Effector memory CD4-positive, alpha-beta T cell (primary cell): ENCODE data around the gene C12orf60.
"Not testable (repeated sequence)": the region's sequence is repeated elsewhere in the genome, so short reads cannot be mapped to it uniquely, and the experiment has no call there.

Source experiments
- DNase-seq, 3 donors: peaks; one replicate each; pipeline ENCODE4 v3.0.0-alpha.2; 2020
- H3K27ac ChIP-seq: 2 replicates; pipeline ENCODE4 v1.7.0; 2013; ENCODE audit warnings: mild to moderate bottlenecking, low read length, moderate library complexity; ENCODE audit not compliant: insufficient read depth, poor library complexity, severe bottlenecking
- H3K27me3 ChIP-seq: replicated peaks from 2 replicates; pipeline ENCODE4 v1.7.0; 2013; ENCODE audit warnings: mild to moderate bottlenecking, low read length; ENCODE audit not compliant: insufficient read depth, control insufficient read depth, poor library complexity, severe bottlenecking
- H3K36me3 ChIP-seq: 2 replicates; pipeline ENCODE4 v1.7.0; 2013; ENCODE audit warnings: mild to moderate bottlenecking, low read length, moderate library complexity; ENCODE audit not compliant: control insufficient read depth, insufficient read depth
- H3K4me1 ChIP-seq: 2 replicates; pipeline ENCODE4 v1.7.0; 2013; ENCODE audit warnings: low read length, mild to moderate bottlenecking; ENCODE audit not compliant: control insufficient read depth, insufficient read depth, poor library complexity, severe bottlenecking
- H3K4me3 ChIP-seq: 2 replicates; pipeline ENCODE4 v1.7.0; 2013; ENCODE audit warnings: low read length, low read depth, mild to moderate bottlenecking; ENCODE audit not compliant: insufficient read depth, poor library complexity, severe bottlenecking
- H3K9me3 ChIP-seq: 2 replicates; pipeline ENCODE4 v1.7.0; 2013; ENCODE audit warnings: mild to moderate bottlenecking, low read length, moderate library complexity; ENCODE audit not compliant: control insufficient read depth
- total RNA-seq, 3 donors: gene quantifications; one replicate each; lab custom pipeline; 2026; lab: John Stamatoyannopoulos, UW

Gene C12orf60
- total RNA-seq = 0 to 0.78 (median 0) reads per million in 3 donors

- peak within 1 kb of the TSS; percentile 86 for H3K4me3 ChIP-seq
- DNase-seq = peak; percentile 80 to 85 (median 85)
- H3K27ac ChIP-seq = peak within 1 kb of the TSS; percentile 89
These were observed at the start of gene C12orf60, which contains the start of gene WBP11 for GRCh38 chr12:14803011-14803829. C12orf60 (plus strand) TSS chr12:14803670; CDS start chr12:14822936, 19,266 bp downstream. WBP11 (minus strand) TSS chr12:14803478; CDS start chr12:14801383, 2,095 bp downstream.

GRCh38 chr12:14756334-14757143, 46.9 kb upstream of the C12orf60 start:
- Histone ChIP-seq H3K36me3 (peaks cover 4% of the 10 kb centered on the region), H3K9me3 (no peaks in the 10 kb centered on the region), H3K27ac (no peak overlapping the region), H3K4me1 (no peaks in the 10 kb centered on the region), H3K27me3 (no peaks in the 10 kb centered on the region), H3K4me3 (no peak overlapping the region)
- no peak for DNase-seq

More at GRCh38 chr12:14803011-14803829, at the start of gene C12orf60, which contains the start of gene WBP11:
- no peaks in the 10 kb centered on the region for H3K9me3 ChIP-seq
- H3K4me1 ChIP-seq = peaks cover 8% of the 10 kb centered on the region
- H3K36me3 ChIP-seq = peaks cover 15% of the 10 kb centered on the region
- no peaks in the 10 kb centered on the region for H3K27me3 ChIP-seq

- H3K4me1 ChIP-seq, DNase-seq, H3K4me3 ChIP-seq, H3K9me3 ChIP-seq, H3K27me3 ChIP-seq, H3K36me3 ChIP-seq, H3K27ac ChIP-seq: not testable (repeated sequence)
These were observed 43.7 kb upstream of the C12orf60 start for GRCh38 chr12:14759711-14760280.

- no peak for DNase-seq
- H3K36me3 ChIP-seq = peaks cover 15% of the 10 kb centered on the region
- H3K4me3 ChIP-seq = no peak overlapping the region
- peaks cover 3% of the 10 kb centered on the region for H3K4me1 ChIP-seq
- no peak overlapping the region for H3K27ac ChIP-seq
- H3K27me3 ChIP-seq = no peaks in the 10 kb centered on the region
- H3K9me3 ChIP-seq = peaks cover 5% of the 10 kb centered on the region
These were observed 38.1 kb upstream of the C12orf60 start for GRCh38 chr12:14765398-14765797.

GRCh38 chr12:14766020-14766419, 37.5 kb upstream of the C12orf60 start:
- peaks cover 15% of the 10 kb centered on the region for H3K36me3 ChIP-seq
- H3K4me1 ChIP-seq, H3K9me3 ChIP-seq, H3K4me3 ChIP-seq, DNase-seq, H3K27ac ChIP-seq, H3K27me3 ChIP-seq: not testable (repeated sequence)

- Histone ChIP-seq H3K36me3 (peaks cover 12% of the 10 kb centered on the region), H3K9me3 (peaks cover 5% of the 10 kb centered on the region)
- no peak for DNase-seq
These were observed 36.7 kb upstream of the C12orf60 start for GRCh38 chr12:14766649-14767215.

GRCh38 chr12:14767617-14768016, 35.9 kb upstream of the C12orf60 start:
- H3K36me3 ChIP-seq = peaks cover 10% of the 10 kb centered on the region
- H3K27me3 ChIP-seq = no peaks in the 10 kb centered on the region
- no peak overlapping the region for H3K4me3 ChIP-seq
- H3K9me3 ChIP-seq = peaks cover 5% of the 10 kb centered on the region
- H3K27ac ChIP-seq = no peak overlapping the region
- peaks cover 3% of the 10 kb centered on the region for H3K4me1 ChIP-seq
- no peak for DNase-seq

More at GRCh38 chr12:14766649-14767215, 36.7 kb upstream of the C12orf60 start:
- H3K27ac ChIP-seq = no peak overlapping the region
- no peaks in the 10 kb centered on the region for H3K27me3 ChIP-seq
- H3K4me3 ChIP-seq = peak overlapping the region; percentile 2
- peaks cover 3% of the 10 kb centered on the region for H3K4me1 ChIP-seq

GRCh38 chr12:14768823-14769405, 34.6 kb upstream of the C12orf60 start:
- peak in 2 of 3 donors; percentile 31 for DNase-seq
- H3K36me3 ChIP-seq = peaks cover 8% of the 10 kb centered on the region
- H3K9me3 ChIP-seq = peaks cover 5% of the 10 kb centered on the region
- peak overlapping the region; percentile 82 for H3K4me3 ChIP-seq
- H3K27me3 ChIP-seq = no peaks in the 10 kb centered on the region
- peaks cover 3% of the 10 kb centered on the region for H3K4me1 ChIP-seq
- peak overlapping the region; percentile 98 for H3K27ac ChIP-seq

- H3K9me3 ChIP-seq = peaks cover 5% of the 10 kb centered on the region
- DNase-seq = no peak
- H3K4me3 ChIP-seq = peak overlapping the region; percentile 82
- peaks cover 3% of the 10 kb centered on the region for H3K4me1 ChIP-seq
- no peaks in the 10 kb centered on the region for H3K27me3 ChIP-seq
- peaks cover 8% of the 10 kb centered on the region for H3K36me3 ChIP-seq
- H3K27ac ChIP-seq = peak overlapping the region; percentile 98
These were observed 34.0 kb upstream of the C12orf60 start for GRCh38 chr12:14769466-14769968.
